Mesendoderm (in vitro differentiated cells): ENCODE results near the gene FSTL5.
A peak's percentile ranks its signal among the peaks of the same experiment; 100 is the strongest.

ENCODE experiments used
- DNase-seq: peaks from one replicate; pipeline ENCODE4 v3.0.0; 2013
- H2AK5ac ChIP-seq: 2 replicates; pipeline ENCODE4 v1.6.1; 2013; ENCODE audit warnings: low read length, inconsistent platforms
- H2BK120ac ChIP-seq: 2 replicates; pipeline ENCODE4 v1.6.1; 2013; ENCODE audit warnings: low read depth, mild to moderate bottlenecking, low read length, moderate library complexity, mixed read lengths
- H2BK15ac ChIP-seq: replicated peaks from 2 replicates; pipeline ENCODE4 v1.6.1; 2013; ENCODE audit warnings: low read depth, mild to moderate bottlenecking, moderate library complexity
- H2BK5ac ChIP-seq: 2 replicates; pipeline ENCODE4 v1.6.1; 2013; ENCODE audit warnings: low read length, inconsistent platforms
- H3K18ac ChIP-seq: 2 replicates; pipeline ENCODE4 v1.6.1; 2013; ENCODE audit warnings: mild to moderate bottlenecking, low read length, mixed read lengths
- H3K23ac ChIP-seq: one replicate; pipeline ENCODE4 v1.6.1; 2013; ENCODE audit warnings: low read length
- H3K27ac ChIP-seq: 2 replicates; pipeline ENCODE4 v1.5.1; 2013; ENCODE audit warnings: low read depth, mild to moderate bottlenecking, inconsistent platforms, low read length, moderate library complexity
- H3K27me3 ChIP-seq: 2 replicates; pipeline ENCODE4 v1.6.1; 2013; ENCODE audit warnings: low read length, control low read depth, mild to moderate bottlenecking, inconsistent platforms; ENCODE audit not compliant: insufficient read depth, poor library complexity
- H3K36me3 ChIP-seq: 2 replicates; pipeline ENCODE4 v1.6.1; 2013; ENCODE audit warnings: low read length, inconsistent platforms; ENCODE audit not compliant: control insufficient read depth, insufficient read depth
- H3K4ac ChIP-seq: one replicate; pipeline ENCODE4 v1.6.1; 2013; ENCODE audit warnings: low read depth, mild to moderate bottlenecking, low read length, moderate library complexity
- H3K4me1 ChIP-seq: 2 replicates; pipeline ENCODE4 v1.6.1; 2013; ENCODE audit warnings: low read depth, low read length, inconsistent platforms; ENCODE audit not compliant: control insufficient read depth
- H3K4me2 ChIP-seq: 2 replicates; pipeline ENCODE4 v1.6.1; 2013; ENCODE audit warnings: low read length
- H3K4me3 ChIP-seq: 2 replicates; pipeline ENCODE4 v1.5.1; 2013; ENCODE audit warnings: mild to moderate bottlenecking, low read length
- H3K56ac ChIP-seq: one replicate; pipeline ENCODE4 v1.6.1; 2013; ENCODE audit warnings: low read length
- H3K79me1 ChIP-seq: 2 replicates; pipeline ENCODE4 v1.6.1; 2013; ENCODE audit warnings: low read length, inconsistent platforms
- H3K79me2 ChIP-seq: 2 replicates; pipeline ENCODE4 v1.6.1; 2013; ENCODE audit warnings: mild to moderate bottlenecking, low read length; ENCODE audit not compliant: control insufficient read depth, insufficient read depth
- H3K9ac ChIP-seq: 2 replicates; pipeline ENCODE4 v1.6.1; 2013; ENCODE audit warnings: low read length, inconsistent platforms
- H4K5ac ChIP-seq: one replicate; pipeline ENCODE4 v1.6.1; 2013; ENCODE audit warnings: low read length
- H4K8ac ChIP-seq: one replicate; pipeline ENCODE4 v1.6.1; 2013; ENCODE audit warnings: low read depth, mild to moderate bottlenecking, control low read depth, low read length, moderate library complexity
- WGBS: extraction: QIAGEN DNeasy Blood & Tissue Kit; methylation state at CpG from one replicate; pipeline ENCODE4 v1.1.7; 2013; ENCODE audit warnings: low lambda C conversion rate, missing lambda C conversion rate; ENCODE audit not compliant: insufficient coverage; ENCODE audit errors: extremely low coverage; 5-methylcytosine and 5-hydroxymethylcytosine counted together

FSTL5 gene

DNA sequence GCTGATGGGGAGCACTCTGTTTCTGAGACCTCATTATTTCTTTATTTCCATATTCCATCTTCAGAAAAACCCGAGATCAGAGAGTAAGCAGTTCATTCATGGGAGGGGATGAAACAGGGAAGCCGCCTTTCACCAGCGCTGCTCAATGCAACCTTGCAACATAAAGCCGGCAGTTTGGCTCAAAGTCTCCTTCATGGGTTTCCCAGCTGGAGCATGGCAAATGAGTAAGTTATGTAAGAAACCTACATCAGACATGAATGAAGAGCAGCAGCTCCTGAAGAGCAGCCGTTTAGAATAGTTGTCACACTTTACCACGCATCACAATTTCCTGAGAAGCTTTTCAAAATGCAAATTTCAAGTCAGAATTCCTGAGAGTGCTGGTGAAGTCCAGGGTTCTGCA is 578.8 kb downstream of the FSTL5 start:
- no peak overlapping the region for H3K56ac ChIP-seq
- H3K36me3 ChIP-seq: no peaks in the 10 kb centered on the region
- no peak overlapping the region for H3K4ac ChIP-seq
- H3K18ac ChIP-seq: no peak overlapping the region
- no peak overlapping the region for H3K23ac ChIP-seq
- no peak overlapping the region for H3K4me3 ChIP-seq
- WGBS: no CpG with 5 or more reads among the region's 6 CpGs
- H2BK15ac ChIP-seq: no peak overlapping the region
- no peak overlapping the region for H2BK5ac ChIP-seq
- no peak overlapping the region for H3K4me2 ChIP-seq
- H3K79me2 ChIP-seq: no peaks in the 10 kb centered on the region
- no peak overlapping the region for H2BK120ac ChIP-seq
- no peaks in the 10 kb centered on the region for H3K27me3 ChIP-seq
- no peak overlapping the region for H3K27ac ChIP-seq
- H3K4me1 ChIP-seq: no peaks in the 10 kb centered on the region
- no peak overlapping the region for H4K8ac ChIP-seq
- H3K79me1 ChIP-seq: no peaks in the 10 kb centered on the region
- no peak overlapping the region for H2AK5ac ChIP-seq
- H4K5ac ChIP-seq: no peak overlapping the region
- no peak overlapping the region for H3K9ac ChIP-seq
- no peak for DNase-seq

- no peak overlapping the region for H4K5ac ChIP-seq
- no peak overlapping the region for H2BK15ac ChIP-seq
- H3K79me1 ChIP-seq: no peaks in the 10 kb centered on the region
- no peak overlapping the region for H3K56ac ChIP-seq
- H3K4me1 ChIP-seq: no peaks in the 10 kb centered on the region
- no peak overlapping the region for H3K27ac ChIP-seq
- H3K4me2 ChIP-seq: no peak overlapping the region
- no peak overlapping the region for H2BK5ac ChIP-seq
- H3K79me2 ChIP-seq: no peaks in the 10 kb centered on the region
- H3K27me3 ChIP-seq: no peaks in the 10 kb centered on the region
- no peaks in the 10 kb centered on the region for H3K36me3 ChIP-seq
- no peak overlapping the region for H3K4me3 ChIP-seq
- no peak overlapping the region for H2BK120ac ChIP-seq
- no peak for DNase-seq
- no peak overlapping the region for H2AK5ac ChIP-seq
- no peak overlapping the region for H3K4ac ChIP-seq
- no peak overlapping the region for H3K23ac ChIP-seq
- H3K18ac ChIP-seq: no peak overlapping the region
- no peak overlapping the region for H3K9ac ChIP-seq
- no peak overlapping the region for H4K8ac ChIP-seq
Measured at GRCh38 chr4:161583549-161583948, 580.3 kb downstream of the FSTL5 start.

DNA sequence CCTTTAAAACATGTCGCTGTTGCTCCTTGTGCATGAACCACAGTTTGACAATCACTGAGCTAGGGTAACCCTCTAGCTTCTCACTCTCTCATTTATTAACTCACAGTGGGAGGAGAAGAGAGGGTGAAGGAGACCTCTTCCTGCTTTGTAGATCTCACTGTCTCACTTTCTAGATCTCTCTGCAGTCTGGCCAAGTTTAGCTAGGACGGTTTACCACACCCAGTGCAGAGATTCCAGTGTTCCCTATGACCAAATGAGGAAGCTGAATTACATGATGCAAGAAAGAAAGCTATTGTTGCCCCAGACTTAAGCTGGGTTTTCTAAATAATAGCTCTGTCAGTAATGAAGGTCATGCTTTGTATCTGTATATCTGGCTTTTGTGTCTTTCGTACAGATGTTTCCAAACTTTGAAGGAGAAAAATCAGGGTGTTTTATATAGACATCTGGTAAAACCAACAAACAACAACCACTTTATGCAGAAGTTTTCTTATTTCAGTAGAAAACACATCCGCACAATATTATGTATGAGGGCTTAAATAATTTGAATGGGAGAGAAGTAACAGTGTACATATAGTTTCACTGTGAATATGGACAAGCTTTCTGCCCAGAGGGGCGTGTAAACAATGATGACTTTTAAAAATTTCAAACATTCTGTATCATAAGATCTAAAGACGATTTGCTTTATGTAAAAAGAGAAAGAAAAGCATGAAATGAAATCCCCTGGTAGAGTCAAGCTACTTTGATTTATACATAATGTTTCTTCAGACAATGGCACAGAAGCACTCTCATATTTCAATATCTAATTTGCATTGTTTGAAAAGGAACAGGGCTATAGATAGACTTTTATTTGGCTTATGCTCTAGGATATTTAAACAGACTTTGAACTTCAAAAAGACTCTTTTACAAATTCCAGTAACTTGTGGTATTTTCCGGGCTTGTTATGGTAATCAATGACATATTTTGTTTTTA is 582.3 kb downstream of the FSTL5 start:
- DNase-seq: no peak
- no peak overlapping the region for H3K27ac ChIP-seq
- no peak overlapping the region for H3K4me2 ChIP-seq

DNA sequence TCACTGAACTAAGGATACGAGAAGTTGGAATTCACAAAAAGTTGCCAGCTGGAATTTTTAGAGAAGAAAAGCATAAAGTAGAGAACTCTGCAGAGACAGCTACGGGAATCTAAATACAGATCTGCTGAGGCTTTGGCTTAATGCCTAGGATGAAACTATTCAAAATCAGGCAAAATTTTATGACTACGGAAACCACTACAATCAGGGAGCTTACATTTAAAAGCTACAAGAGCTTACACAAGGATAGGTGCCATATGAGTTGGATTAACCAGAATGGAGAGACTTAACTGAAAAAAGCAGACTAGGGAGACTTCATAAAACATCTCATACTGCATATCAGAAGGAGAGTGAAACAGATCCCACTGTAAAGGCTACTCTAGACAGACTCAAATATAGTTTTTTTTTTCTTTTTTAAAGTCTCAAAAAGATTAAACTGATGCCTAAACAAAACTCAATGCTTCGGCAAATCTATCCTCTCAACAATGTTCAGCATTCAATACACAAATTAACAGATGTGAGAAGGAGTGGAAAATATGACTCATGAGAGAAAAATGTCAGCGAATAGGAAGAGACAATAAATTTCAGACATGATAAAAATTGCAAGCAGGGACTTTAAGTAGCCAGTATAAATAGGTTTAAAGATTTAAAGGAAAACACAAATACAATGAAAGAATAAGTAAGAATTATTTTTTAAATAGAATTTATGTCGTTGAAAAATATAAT is 586.1 kb downstream of the FSTL5 start:
- H3K23ac ChIP-seq: no peak overlapping the region

More for the DNA sequence above, 582.3 kb downstream of the FSTL5 start:
- H3K23ac ChIP-seq: no peak overlapping the region
- no peak overlapping the region for H2BK120ac ChIP-seq
- H3K18ac ChIP-seq: no peak overlapping the region
- no peaks in the 10 kb centered on the region for H3K36me3 ChIP-seq
- H2AK5ac ChIP-seq: no peak overlapping the region
- H3K4me3 ChIP-seq: no peak overlapping the region
- no peaks in the 10 kb centered on the region for H3K4me1 ChIP-seq
- no peaks in the 10 kb centered on the region for H3K79me2 ChIP-seq
- WGBS: no CpG with 5 or more reads among the region's 7 CpGs
- H3K9ac ChIP-seq: no peak overlapping the region
- no peaks in the 10 kb centered on the region for H3K79me1 ChIP-seq
- H4K5ac ChIP-seq: no peak overlapping the region
- H3K27me3 ChIP-seq: no peaks in the 10 kb centered on the region
- no peak overlapping the region for H3K56ac ChIP-seq
- no peak overlapping the region for H4K8ac ChIP-seq
- H3K4ac ChIP-seq: no peak overlapping the region
- H2BK5ac ChIP-seq: no peak overlapping the region
- H2BK15ac ChIP-seq: no peak overlapping the region

GRCh38 chr4:161573836-161574235 is 590.0 kb downstream of the FSTL5 start:
- H2BK120ac ChIP-seq: no peak overlapping the region
- no peaks in the 10 kb centered on the region for H3K4me1 ChIP-seq
- WGBS: no CpG with 5 or more reads among the region's 2 CpGs
- H2AK5ac ChIP-seq: no peak overlapping the region
- no peaks in the 10 kb centered on the region for H3K36me3 ChIP-seq
- no peak overlapping the region for H2BK15ac ChIP-seq
- no peaks in the 10 kb centered on the region for H3K79me2 ChIP-seq
- no peak overlapping the region for H3K56ac ChIP-seq
- H3K27ac ChIP-seq: no peak overlapping the region
- no peak overlapping the region for H3K23ac ChIP-seq
- no peaks in the 10 kb centered on the region for H3K27me3 ChIP-seq
- H4K8ac ChIP-seq: no peak overlapping the region
- H3K4ac ChIP-seq: no peak overlapping the region
- H3K4me3 ChIP-seq: no peak overlapping the region
- no peaks in the 10 kb centered on the region for H3K79me1 ChIP-seq
- no peak overlapping the region for H3K18ac ChIP-seq
- H3K4me2 ChIP-seq: no peak overlapping the region
- no peak overlapping the region for H3K9ac ChIP-seq
- no peak overlapping the region for H2BK5ac ChIP-seq
- no peak overlapping the region for H4K5ac ChIP-seq
- DNase-seq: peak; percentile 26

More for the DNA sequence above, 586.1 kb downstream of the FSTL5 start:
- H2BK120ac ChIP-seq: no peak overlapping the region
- no peak overlapping the region for H2AK5ac ChIP-seq
- no peak overlapping the region for H3K4ac ChIP-seq
- H4K5ac ChIP-seq: no peak overlapping the region
- no peaks in the 10 kb centered on the region for H3K79me2 ChIP-seq
- 100% methylated on average over 1 of the region's 6 CpGs for WGBS
- no peak overlapping the region for H2BK15ac ChIP-seq
- H3K27ac ChIP-seq: no peak overlapping the region
- H3K4me1 ChIP-seq: no peaks in the 10 kb centered on the region
- no peaks in the 10 kb centered on the region for H3K27me3 ChIP-seq
- H3K4me3 ChIP-seq: no peak overlapping the region
- no peak overlapping the region for H2BK5ac ChIP-seq
- no peak overlapping the region for H3K4me2 ChIP-seq
- no peak overlapping the region for H3K18ac ChIP-seq
- no peak overlapping the region for H3K56ac ChIP-seq
- no peak overlapping the region for H3K9ac ChIP-seq
- H3K36me3 ChIP-seq: no peaks in the 10 kb centered on the region
- H3K79me1 ChIP-seq: no peaks in the 10 kb centered on the region
- no peak overlapping the region for H4K8ac ChIP-seq
- peak; percentile 59 for DNase-seq
